ENCODE results near the gene HHAT.

DNA sequence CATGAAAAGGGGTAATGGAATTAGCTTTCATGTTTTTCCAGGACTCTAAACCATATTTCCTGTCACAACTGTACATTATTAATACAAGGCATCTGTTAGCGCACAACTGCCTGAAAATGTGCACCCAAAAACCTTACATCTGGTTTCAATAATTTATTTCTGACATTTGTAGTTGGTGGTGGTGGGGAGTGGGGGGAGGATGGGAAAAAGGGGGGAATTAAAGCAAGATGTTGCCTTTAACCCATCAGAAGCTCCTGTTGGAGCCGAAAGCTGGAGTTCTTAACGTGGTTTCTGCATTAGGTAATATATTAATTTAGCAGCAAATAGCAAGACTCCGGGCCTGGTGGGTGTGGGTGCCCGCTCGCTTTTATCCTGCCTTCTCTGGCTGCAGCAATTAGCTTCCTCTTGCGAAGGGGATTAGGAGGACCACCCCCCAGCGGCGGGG is 36.9 kb upstream of the HHAT start:
- TF ChIP-seq, protein P1, sequence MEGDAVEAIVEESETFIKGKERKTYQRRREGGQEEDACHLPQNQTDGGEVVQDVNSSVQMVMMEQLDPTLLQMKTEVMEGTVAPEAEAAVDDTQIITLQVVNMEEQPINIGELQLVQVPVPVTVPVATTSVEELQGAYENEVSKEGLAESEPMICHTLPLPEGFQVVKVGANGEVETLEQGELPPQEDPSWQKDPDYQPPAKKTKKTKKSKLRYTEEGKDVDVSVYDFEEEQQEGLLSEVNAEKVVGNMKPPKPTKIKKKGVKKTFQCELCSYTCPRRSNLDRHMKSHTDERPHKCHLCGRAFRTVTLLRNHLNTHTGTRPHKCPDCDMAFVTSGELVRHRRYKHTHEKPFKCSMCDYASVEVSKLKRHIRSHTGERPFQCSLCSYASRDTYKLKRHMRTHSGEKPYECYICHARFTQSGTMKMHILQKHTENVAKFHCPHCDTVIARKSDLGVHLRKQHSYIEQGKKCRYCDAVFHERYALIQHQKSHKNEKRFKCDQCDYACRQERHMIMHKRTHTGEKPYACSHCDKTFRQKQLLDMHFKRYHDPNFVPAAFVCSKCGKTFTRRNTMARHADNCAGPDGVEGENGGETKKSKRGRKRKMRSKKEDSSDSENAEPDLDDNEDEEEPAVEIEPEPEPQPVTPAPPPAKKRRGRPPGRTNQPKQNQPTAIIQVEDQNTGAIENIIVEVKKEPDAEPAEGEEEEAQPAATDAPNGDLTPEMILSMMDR (IDR thresholded peaks at IDR 0.05; ENCODE audit: poor library complexity, severe bottlenecking) = no peak
- TF ChIP-seq, protein P2, sequence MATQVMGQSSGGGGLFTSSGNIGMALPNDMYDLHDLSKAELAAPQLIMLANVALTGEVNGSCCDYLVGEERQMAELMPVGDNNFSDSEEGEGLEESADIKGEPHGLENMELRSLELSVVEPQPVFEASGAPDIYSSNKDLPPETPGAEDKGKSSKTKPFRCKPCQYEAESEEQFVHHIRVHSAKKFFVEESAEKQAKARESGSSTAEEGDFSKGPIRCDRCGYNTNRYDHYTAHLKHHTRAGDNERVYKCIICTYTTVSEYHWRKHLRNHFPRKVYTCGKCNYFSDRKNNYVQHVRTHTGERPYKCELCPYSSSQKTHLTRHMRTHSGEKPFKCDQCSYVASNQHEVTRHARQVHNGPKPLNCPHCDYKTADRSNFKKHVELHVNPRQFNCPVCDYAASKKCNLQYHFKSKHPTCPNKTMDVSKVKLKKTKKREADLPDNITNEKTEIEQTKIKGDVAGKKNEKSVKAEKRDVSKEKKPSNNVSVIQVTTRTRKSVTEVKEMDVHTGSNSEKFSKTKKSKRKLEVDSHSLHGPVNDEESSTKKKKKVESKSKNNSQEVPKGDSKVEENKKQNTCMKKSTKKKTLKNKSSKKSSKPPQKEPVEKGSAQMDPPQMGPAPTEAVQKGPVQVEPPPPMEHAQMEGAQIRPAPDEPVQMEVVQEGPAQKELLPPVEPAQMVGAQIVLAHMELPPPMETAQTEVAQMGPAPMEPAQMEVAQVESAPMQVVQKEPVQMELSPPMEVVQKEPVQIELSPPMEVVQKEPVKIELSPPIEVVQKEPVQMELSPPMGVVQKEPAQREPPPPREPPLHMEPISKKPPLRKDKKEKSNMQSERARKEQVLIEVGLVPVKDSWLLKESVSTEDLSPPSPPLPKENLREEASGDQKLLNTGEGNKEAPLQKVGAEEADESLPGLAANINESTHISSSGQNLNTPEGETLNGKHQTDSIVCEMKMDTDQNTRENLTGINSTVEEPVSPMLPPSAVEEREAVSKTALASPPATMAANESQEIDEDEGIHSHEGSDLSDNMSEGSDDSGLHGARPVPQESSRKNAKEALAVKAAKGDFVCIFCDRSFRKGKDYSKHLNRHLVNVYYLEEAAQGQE (IDR thresholded peaks at IDR 0.05; ENCODE audit: borderline replicate concordance) = no peak
- TF ChIP-seq EZH2 (IDR thresholded peaks at IDR 0.05; ENCODE audit: borderline replicate concordance, insufficient read depth, low read length, poor library complexity, severe bottlenecking) (no peak), SMC3 (conservative IDR thresholded peaks at IDR 0.05; ENCODE audit: poor library complexity) (no peak), RAD21 (conservative IDR thresholded peaks at IDR 0.05) (no peak), EP300 (conservative IDR thresholded peaks at IDR 0.05; ENCODE audit: poor library complexity, severe bottlenecking) (no peak), TAF1 (IDR thresholded peaks at IDR 0.05; ENCODE audit: low read depth) (no peak), POLR2AphosphoS5 (IDR thresholded peaks at IDR 0.05) (no peak), MXI1 (conservative IDR thresholded peaks at IDR 0.05; ENCODE audit: poor library complexity, severe bottlenecking) (no peak)
